B cell (primary cell): Measurements from ENCODE around the gene NFE2L1. TPM values are rescaled to one million over a fixed set of nuclear protein-coding genes. Genes with fewer than 3 reads are reported as not detected.

ENCODE experiments used
- ATAC-seq: fragments of 200-7000 bp; cut with Tn5 transposase; one replicate; pipeline ENCODE4 v1.10.0; 2021; ENCODE audit warnings: low read depth, mild to moderate bottlenecking, moderate number of reproducible peaks, moderate library complexity
- CTCF ChIA-PET: fragments of 350-600 bp; sonication (Branson Sonifier 250); formaldehyde crosslinking; loops from one replicate; lab custom pipeline; 2021; ENCODE audit warnings: antibody characterized with exemption, inconsistent platforms; lab: Charles Lee
- POLR2A ChIA-PET: fragments of 350-600 bp; sonication (Branson Sonifier 250); formaldehyde crosslinking; loops from one replicate; lab custom pipeline; 2021; ENCODE audit warnings: antibody characterized with exemption; lab: Charles Lee
- DNase-seq: peaks from one replicate; pipeline ENCODE4 v3.0.0; 2013
- H2AFZ ChIP-seq: 2 replicates; pipeline ENCODE4 v1.6.1; 2012; ENCODE audit warnings: mild to moderate bottlenecking, low read depth, low read length; ENCODE audit not compliant: insufficient read depth, poor library complexity, severe bottlenecking
- H3K27ac ChIP-seq, 2 donors: 1 replicate in 1 of 2; 2 replicates in 1 of 2; pipeline ENCODE4 v1.5.1; 2012 to 2013; ENCODE audit warnings: low read length in 2 of 2, mild to moderate bottlenecking in 2 of 2, moderate library complexity in 1 of 2
- H3K27me3 ChIP-seq, 4 experiments: fragments of 200-600 bp in 1 of 4; sonication (generic) in 1 of 4; replicated peaks in 1 of 4; 1 replicate in 2 of 4; 2 replicates in 2 of 4; pipeline versions ENCODE4 v1.6.1 to v1.7.0; 2013 to 2016; ENCODE audit warnings: low read length in 3 of 4, mild to moderate bottlenecking in 2 of 4, mixed read lengths in 1 of 4, moderate library complexity in 1 of 4; ENCODE audit not compliant: insufficient read depth in 4 of 4, control insufficient read depth in 3 of 4; ENCODE audit errors: control extremely low read depth in 1 of 4
- H3K36me3 ChIP-seq, 2 experiments: replicated peaks in 1 of 2; 1 replicate in 1 of 2; 2 replicates in 1 of 2; pipeline versions ENCODE4 v1.6.1 to v1.7.1; 2013; ENCODE audit warnings: low read length in 1 of 2; ENCODE audit not compliant: insufficient read depth in 2 of 2, control insufficient read depth in 1 of 2; ENCODE audit errors: control extremely low read depth in 1 of 2, extremely low read depth in 1 of 2
- H3K4me1 ChIP-seq, 2 donors: fragments of 200-600 bp in 1 of 2; sonication (generic) in 1 of 2; 1 replicate in 1 of 2; 2 replicates in 1 of 2; pipeline versions ENCODE4 v1.5.1 to v1.6.1; 2013 to 2017; ENCODE audit warnings: low read length in 2 of 2; ENCODE audit not compliant: control insufficient read depth in 2 of 2, insufficient read depth in 2 of 2
- H3K4me2 ChIP-seq: replicated peaks from 2 replicates; pipeline ENCODE3; 2012; ENCODE audit warnings: mild to moderate bottlenecking, low read depth, low read length; ENCODE audit not compliant: poor library complexity, severe bottlenecking
- H3K4me3 ChIP-seq, 5 experiments: fragments of 200-600 bp in 1 of 5; sonication (generic) in 1 of 5; 1 replicate in 3 of 5; 2 replicates in 2 of 5; pipeline versions ENCODE4 v1.5.1 to v1.7.0; 2011 to 2016; ENCODE audit warnings: low read length in 4 of 5, mild to moderate bottlenecking in 4 of 5, low read depth in 2 of 5, control low read depth in 1 of 5, moderate library complexity in 1 of 5; ENCODE audit not compliant: insufficient read depth in 1 of 5; ENCODE audit errors: control extremely low read depth in 1 of 5, extremely low read depth in 1 of 5
- H3K79me2 ChIP-seq: fragments of 200-600 bp; sonication (generic); one replicate; pipeline ENCODE4 v1.6.0; 2016; ENCODE audit warnings: low read length; ENCODE audit not compliant: control insufficient read depth, insufficient read depth
- H3K9ac ChIP-seq: fragments of 200-600 bp; sonication (generic); 2 replicates; pipeline ENCODE4 v1.6.1; 2017; ENCODE audit warnings: mild to moderate bottlenecking, low read length, moderate library complexity
- H3K9me3 ChIP-seq, 3 donors: one replicate each; pipeline versions ENCODE4 v1.6.1 to v1.7.1; 2013; ENCODE audit warnings: low read length in 2 of 3; ENCODE audit not compliant: control insufficient read depth in 2 of 3, insufficient read depth in 1 of 3; ENCODE audit errors: control extremely low read depth in 1 of 3
- H4K20me1 ChIP-seq: 2 replicates; pipeline ENCODE4 v1.6.0; 2012; ENCODE audit warnings: mild to moderate bottlenecking, low read length; ENCODE audit not compliant: insufficient read depth, control insufficient read depth, poor library complexity, severe bottlenecking
- H3K27ac Mint-ChIP-seq: one replicate; pipeline ENCODE4 v1.8.0; 2021; ENCODE audit warnings: mixed read lengths
- H3K27me3 Mint-ChIP-seq: one replicate; pipeline ENCODE4 v1.8.0; 2021; ENCODE audit warnings: mixed read lengths
- H3K4me1 Mint-ChIP-seq: one replicate; pipeline ENCODE4 v1.8.0; 2021; ENCODE audit warnings: mixed read lengths
- H3K4me3 Mint-ChIP-seq: one replicate; pipeline ENCODE4 v1.8.0; 2021; ENCODE audit warnings: mixed read lengths
- H3K9me3 Mint-ChIP-seq: one replicate; pipeline ENCODE4 v1.8.0; 2022; ENCODE audit warnings: mixed read lengths; ENCODE audit not compliant: insufficient read depth
- EZH2 ChIP-seq: IDR thresholded peaks from 2 replicates; pipeline ENCODE4 v1.6.1; 2012; ENCODE audit warnings: borderline replicate concordance, low read depth, mild to moderate bottlenecking, moderate library complexity, low read length; ENCODE audit not compliant: insufficient read depth, poor library complexity, severe bottlenecking
- WGBS: methylation state at CpG from one replicate; pipeline ENCODE4 v1.1.5; 2013; ENCODE audit warnings: missing lambda C conversion rate; ENCODE audit not compliant: insufficient coverage; 5-methylcytosine and 5-hydroxymethylcytosine counted together
- intact Hi-C: fragments of 100-400 bp; cut with micrococcal nuclease; formaldehyde crosslinking; loops from one replicate; pipeline ENCODE4 v1.10.0; 2022
- polyA plus RNA-seq: library from polyadenylated mRNA; depleted of rRNA; stranded (reverse); fragments of >200 nt; gene quantifications from 2 replicates; pipeline ENCODE4 v1.2.3, GENCODE V29; 2012
- total RNA-seq, 2 donors: library from RNA; stranded (reverse); fragments of 120-200 nt in 1 of 2; gene quantifications; 1 replicate in 1 of 2; 2 replicates in 1 of 2; pipeline versions ENCODE4 v1.2.3 to v1.2.4, GENCODE V29; 2013 to 2022
- TF ChIP-seq, protein P1 (sequence below): fragments of 200-600 bp; IDR thresholded peaks from one replicate; pipeline ENCODE4 v1.8.0; 2022; ENCODE audit warnings: antibody characterized with exemption, mild to moderate bottlenecking

The NFE2L1 gene
- total and polyA plus RNA-seq, 2 donors (not counting 1 experiment from before 2014, with no cell fraction given) = 25.2 to 66.4 TPM

DNA sequence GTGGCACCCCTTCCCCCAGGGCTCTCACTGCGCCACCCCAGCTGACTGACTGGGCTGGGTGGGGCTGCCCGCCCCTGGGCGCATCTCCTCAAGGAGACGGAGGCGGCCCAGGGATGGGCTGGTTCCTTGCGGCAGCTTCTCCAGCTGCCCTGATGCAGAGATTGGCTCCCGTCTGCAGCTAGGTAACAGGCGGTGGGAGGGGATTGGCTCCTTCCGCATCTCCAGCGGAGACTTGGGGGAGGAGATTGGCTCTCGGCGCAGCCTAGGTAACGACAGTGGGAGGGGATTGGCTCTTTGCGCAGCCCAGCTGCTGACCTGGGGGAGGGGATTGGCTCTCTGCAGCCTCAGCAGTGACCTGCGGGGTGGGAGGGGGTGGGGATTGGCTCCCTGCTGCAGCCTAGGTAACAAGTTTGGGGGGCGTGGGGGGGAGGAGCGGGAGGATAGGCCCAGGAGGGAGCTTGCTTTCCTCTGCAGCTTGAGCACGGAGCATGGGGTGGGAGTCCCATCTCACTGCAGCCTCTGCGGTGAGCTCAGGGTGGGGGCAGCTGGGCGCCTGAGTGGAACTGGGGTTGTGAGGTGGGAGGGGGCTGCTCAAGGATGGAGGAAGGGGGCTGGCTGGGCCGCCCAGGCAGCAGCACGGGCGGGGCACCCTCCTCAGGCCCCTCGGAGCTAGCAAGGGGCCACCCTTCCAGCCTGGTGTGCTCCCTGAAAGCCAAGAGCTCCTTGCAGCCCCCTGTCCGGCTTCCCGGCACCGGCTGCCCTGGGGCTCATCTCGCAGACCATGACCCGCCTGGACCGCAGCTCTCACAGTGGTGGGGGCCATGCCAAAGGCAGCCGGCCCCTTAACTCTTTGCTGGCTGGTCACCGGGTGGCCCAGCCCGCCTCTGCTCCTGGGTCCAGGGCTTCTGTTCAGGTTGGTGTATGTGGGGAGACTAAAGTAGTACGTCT lies 6.4 kb downstream of the NFE2L1 start:
- no peak overlapping the region for H2AFZ ChIP-seq
- peaks cover 69% of the 10 kb centered on the region for H4K20me1 ChIP-seq
- no peak for ATAC-seq
- H3K4me1 ChIP-seq = peaks cover 31 to 41% of the 10 kb centered on the region in 2 donors
- peak overlapping the region; percentile 63 for H3K4me2 ChIP-seq
- H3K9me3 Mint-ChIP-seq = no peaks in the 10 kb centered on the region
- H3K9me3 ChIP-seq = no peaks in the 10 kb centered on the region
- peak overlapping the region in 1 of 2 donors; percentile 76 for H3K27ac ChIP-seq
- TF ChIP-seq, protein P1, sequence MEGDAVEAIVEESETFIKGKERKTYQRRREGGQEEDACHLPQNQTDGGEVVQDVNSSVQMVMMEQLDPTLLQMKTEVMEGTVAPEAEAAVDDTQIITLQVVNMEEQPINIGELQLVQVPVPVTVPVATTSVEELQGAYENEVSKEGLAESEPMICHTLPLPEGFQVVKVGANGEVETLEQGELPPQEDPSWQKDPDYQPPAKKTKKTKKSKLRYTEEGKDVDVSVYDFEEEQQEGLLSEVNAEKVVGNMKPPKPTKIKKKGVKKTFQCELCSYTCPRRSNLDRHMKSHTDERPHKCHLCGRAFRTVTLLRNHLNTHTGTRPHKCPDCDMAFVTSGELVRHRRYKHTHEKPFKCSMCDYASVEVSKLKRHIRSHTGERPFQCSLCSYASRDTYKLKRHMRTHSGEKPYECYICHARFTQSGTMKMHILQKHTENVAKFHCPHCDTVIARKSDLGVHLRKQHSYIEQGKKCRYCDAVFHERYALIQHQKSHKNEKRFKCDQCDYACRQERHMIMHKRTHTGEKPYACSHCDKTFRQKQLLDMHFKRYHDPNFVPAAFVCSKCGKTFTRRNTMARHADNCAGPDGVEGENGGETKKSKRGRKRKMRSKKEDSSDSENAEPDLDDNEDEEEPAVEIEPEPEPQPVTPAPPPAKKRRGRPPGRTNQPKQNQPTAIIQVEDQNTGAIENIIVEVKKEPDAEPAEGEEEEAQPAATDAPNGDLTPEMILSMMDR = no peak
- no peak for TF ChIP-seq EZH2
- H3K27me3 Mint-ChIP-seq = no peaks in the 10 kb centered on the region
- no peak overlapping the region for H3K4me3 ChIP-seq
- intact Hi-C loops = no loop called here
- no peak overlapping the region for H3K9ac ChIP-seq
- ChIA-PET POLR2A (interaction anchor here (0.6 kb wide), 1 partner anchor 19 kb away, joined by 6 read pairs; no protein-coding TSS in a partner anchor), CTCF (interaction anchor here (1.4 to 5.1 kb wide), 9 partner anchors 18 to 78 kb away, joined by 3 to 28 read pairs (median 5); no protein-coding TSS in a partner anchor)
- peak overlapping the region; percentile 77 for H3K4me3 Mint-ChIP-seq
- peaks cover 4 to 69% of the 10 kb centered on the region in 2 experiments for H3K36me3 ChIP-seq
- peaks cover 62% of the 10 kb centered on the region for H3K4me1 Mint-ChIP-seq
- 96% methylated on average over 33 of the region's 34 CpGs for WGBS
- DNase-seq = no peak
- no peaks in the 10 kb centered on the region for H3K27me3 ChIP-seq
- H3K27ac Mint-ChIP-seq = peak overlapping the region; percentile 91
- peaks cover 68% of the 10 kb centered on the region for H3K79me2 ChIP-seq
